ENCODE data around the gene RASGEF1C. TPM values are rescaled to one million over a fixed set of nuclear protein-coding genes. Genes with fewer than 3 reads are reported as not detected.
A peak's percentile ranks its signal among the peaks of the same experiment; 100 is the strongest.

Gene RASGEF1C
- polyA plus RNA-seq, 6 donors from 2014 or later = not detected

DNA sequence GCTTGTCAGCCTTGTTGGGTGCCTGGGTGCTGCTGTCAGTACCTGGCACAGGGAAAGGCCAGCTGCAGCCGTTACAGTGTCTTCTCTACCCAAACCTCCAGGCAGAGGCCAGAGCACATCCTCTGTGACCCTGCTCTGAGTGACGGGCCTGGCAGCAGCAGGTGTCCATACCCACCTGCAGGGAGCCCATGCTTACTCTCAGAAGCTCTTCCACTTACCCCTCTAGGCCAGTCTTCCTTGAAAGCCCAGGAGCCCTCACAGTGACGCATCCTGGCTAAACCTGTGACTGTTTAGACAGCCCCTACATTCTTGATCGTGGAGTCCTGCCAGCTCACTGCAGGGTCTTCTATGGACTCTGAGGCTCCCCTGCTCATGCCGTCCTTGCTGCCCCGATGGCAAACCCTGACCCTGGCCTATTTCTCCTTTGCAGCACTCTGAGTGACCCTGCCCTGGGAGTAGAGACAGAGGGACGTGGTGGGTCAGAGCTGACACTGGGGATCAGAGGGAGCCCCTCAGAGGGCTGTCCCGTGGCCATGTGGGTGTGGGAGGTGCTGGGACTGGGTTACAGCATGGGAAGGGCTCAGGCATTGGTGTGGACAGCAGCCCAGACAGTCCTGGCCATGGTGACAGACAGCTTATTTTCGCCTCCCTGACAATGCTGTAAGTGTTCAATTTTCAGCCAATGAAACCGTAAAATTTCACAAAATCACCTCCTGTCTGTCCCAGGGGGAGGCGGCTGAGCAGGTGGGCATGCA lies 69.9 kb downstream of the RASGEF1C start:
- peaks cover 6 to 44% (median 26%) of the 10 kb centered on the region in 3 donors for H3K27me3 Mint-ChIP-seq
- ATAC-seq (ENCODE audit: low read depth in 2 of 2) (no peak), DNase-seq (no peak)
- H3K4me3 Mint-ChIP-seq = no peak overlapping the region
- H3K4me1 Mint-ChIP-seq = no peaks in the 10 kb centered on the region
- H3K36me3 Mint-ChIP-seq = peaks cover 0 to 5% of the 10 kb centered on the region in 2 donors
- peaks cover 0 to 2% (median 0%) of the 10 kb centered on the region in 7 donors for H3K9me3 Mint-ChIP-seq
- no peak overlapping the region for H3K27ac Mint-ChIP-seq

DNA sequence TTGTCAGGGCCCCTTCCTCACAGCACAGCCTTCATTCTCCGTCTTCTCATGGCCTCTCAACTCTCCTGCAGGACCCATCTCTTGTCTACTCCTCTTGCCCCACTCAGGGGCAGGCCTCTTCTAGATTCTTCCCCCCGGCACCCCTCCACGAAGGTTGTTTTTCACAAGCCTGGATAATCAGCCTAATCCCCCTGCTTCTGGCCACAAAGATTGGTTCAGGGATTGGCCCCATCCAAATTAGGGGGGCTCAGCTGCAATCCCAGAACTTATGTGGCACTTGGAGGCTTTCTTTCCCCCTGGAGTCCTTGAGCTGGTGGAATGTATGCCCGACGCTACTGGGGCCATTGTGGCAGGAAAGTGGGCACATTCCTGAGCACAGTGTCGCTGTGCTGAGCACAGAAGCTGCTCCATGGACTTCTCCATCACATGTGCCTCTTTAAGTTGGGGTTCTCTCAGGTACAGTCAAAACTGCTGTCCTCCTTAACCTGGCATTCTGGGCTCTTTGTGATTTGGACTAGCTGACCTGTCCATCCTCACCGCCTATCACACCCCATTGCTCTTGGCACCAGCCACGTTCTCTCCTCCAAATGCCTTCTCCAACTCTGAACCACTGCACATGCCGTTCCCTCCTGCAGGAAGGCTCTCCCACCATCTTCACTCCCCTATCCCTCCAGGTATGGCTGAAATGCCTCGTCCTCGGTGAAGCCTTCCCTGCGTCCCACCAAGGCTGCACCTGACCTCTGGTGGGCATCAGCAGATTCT lies 70.6 kb downstream of the RASGEF1C start:
- DNase-seq = no peak
- Mint-ChIP-seq H3K27me3 (peaks cover 6 to 44% (median 26%) of the 10 kb centered on the region in 3 donors), H3K27ac (peak overlapping the region in 1 of 6 donors; percentile 5), H3K4me1 (no peaks in the 10 kb centered on the region), H3K4me3 (no peak overlapping the region), H3K36me3 (peaks cover 0 to 5% of the 10 kb centered on the region in 2 donors), H3K9me3 (peaks cover 0 to 2% (median 0%) of the 10 kb centered on the region in 7 donors)
- no peak for ATAC-seq (ENCODE audit: low read depth in 2 of 2)

GRCh38 chr5:180137401-180138213 lies 71.4 kb downstream of the RASGEF1C start:
- H3K4me1 Mint-ChIP-seq = no peaks in the 10 kb centered on the region
- DNase-seq = no peak

GRCh38 chr5:180136630-180137381 lies 72.2 kb downstream of the RASGEF1C start:
- H3K36me3 Mint-ChIP-seq = peaks cover 0 to 5% of the 10 kb centered on the region in 2 donors
- H3K27me3 Mint-ChIP-seq = peaks cover 0 to 44% (median 26%) of the 10 kb centered on the region in 3 donors
- DNase-seq (no peak), ATAC-seq (ENCODE audit: low read depth in 2 of 2) (no peak)
- no peak overlapping the region for H3K4me3 Mint-ChIP-seq
- no peak overlapping the region for H3K27ac Mint-ChIP-seq
- H3K9me3 Mint-ChIP-seq = peaks cover 0 to 2% (median 0%) of the 10 kb centered on the region in 7 donors
- H3K4me1 Mint-ChIP-seq = no peaks in the 10 kb centered on the region

More at GRCh38 chr5:180137401-180138213, 71.4 kb downstream of the RASGEF1C start:
- no peak overlapping the region for H3K27ac Mint-ChIP-seq
- H3K4me3 Mint-ChIP-seq = no peak overlapping the region
- H3K9me3 Mint-ChIP-seq = peaks cover 0 to 2% (median 0%) of the 10 kb centered on the region in 7 donors
- no peak for ATAC-seq (ENCODE audit: low read depth in 2 of 2)
- peaks cover 0 to 5% of the 10 kb centered on the region in 2 donors for H3K36me3 Mint-ChIP-seq
- H3K27me3 Mint-ChIP-seq = peaks cover 6 to 44% (median 26%) of the 10 kb centered on the region in 3 donors

GRCh38 chr5:180135967-180136629 lies 72.9 kb downstream of the RASGEF1C start:
- Mint-ChIP-seq H3K36me3 (peaks cover 0 to 5% of the 10 kb centered on the region in 2 donors), H3K27me3 (peaks cover 0 to 38% (median 22%) of the 10 kb centered on the region in 3 donors), H3K9me3 (peaks cover 0 to 2% (median 0%) of the 10 kb centered on the region in 7 donors), H3K27ac (peak overlapping the region in 1 of 6 donors; percentile 85), H3K4me1 (no peaks in the 10 kb centered on the region), H3K4me3 (no peak overlapping the region)
- DNase-seq = no peak
- no peak for ATAC-seq (ENCODE audit: low read depth in 2 of 2)

DNA sequence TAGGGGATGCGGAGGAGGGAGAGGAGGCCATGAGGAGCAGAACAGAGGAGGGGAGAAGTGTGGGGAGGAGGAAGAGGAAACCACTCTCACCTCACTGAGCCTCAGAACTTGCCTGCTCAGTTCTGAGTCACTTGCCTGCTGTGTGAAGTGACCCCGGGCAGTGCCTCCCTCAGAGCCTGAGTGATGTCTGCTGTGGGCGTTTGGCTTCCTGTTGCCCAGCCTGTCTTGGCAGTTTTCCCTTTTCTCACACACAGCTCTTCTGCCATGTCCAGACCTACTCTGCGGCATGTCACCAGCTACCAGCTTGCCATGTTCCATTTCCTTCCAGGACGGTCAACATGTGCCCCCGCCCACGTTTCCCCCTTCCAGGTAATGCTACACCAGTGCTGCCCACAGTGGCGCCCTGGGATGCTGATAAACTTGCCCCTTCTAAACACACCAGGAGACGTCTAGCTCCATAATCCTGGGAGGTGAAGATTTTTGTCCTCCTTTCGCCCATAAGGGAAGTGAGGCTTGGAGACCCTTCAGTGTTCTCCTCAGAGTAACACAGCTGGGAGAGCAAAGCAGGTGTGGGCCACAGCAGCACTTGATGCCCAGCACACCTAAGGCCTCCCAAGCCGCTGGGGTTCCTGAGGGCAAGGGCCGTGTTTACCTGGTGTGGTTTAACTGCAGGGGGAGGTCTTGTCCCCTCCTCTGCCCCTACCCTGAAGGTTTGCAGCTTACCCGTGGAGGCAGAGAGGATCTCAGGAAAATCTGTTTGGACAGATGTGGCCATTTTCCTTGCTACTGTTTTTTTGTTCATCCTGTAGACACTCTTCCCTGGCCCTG lies 73.7 kb downstream of the RASGEF1C start:
- Mint-ChIP-seq H3K27ac (peak overlapping the region in 1 of 6 donors; percentile 85), H3K4me3 (no peak overlapping the region), H3K4me1 (no peaks in the 10 kb centered on the region), H3K9me3 (peaks cover 0 to 2% (median 0%) of the 10 kb centered on the region in 7 donors), H3K36me3 (peaks cover 0 to 5% of the 10 kb centered on the region in 2 donors), H3K27me3 (peaks cover 0 to 30% (median 15%) of the 10 kb centered on the region in 3 donors)
- ATAC-seq (ENCODE audit: low read depth in 2 of 2) (no peak), DNase-seq (no peak)

- ATAC-seq (ENCODE audit: low read depth in 2 of 2) (no peak), DNase-seq (no peak)
- Mint-ChIP-seq H3K4me3 (no peak overlapping the region), H3K4me1 (no peaks in the 10 kb centered on the region), H3K27ac (no peak overlapping the region), H3K36me3 (peaks cover 0 to 5% of the 10 kb centered on the region in 2 donors), H3K9me3 (peaks cover 0 to 2% (median 0%) of the 10 kb centered on the region in 7 donors), H3K27me3 (peaks cover 0 to 25% (median 11%) of the 10 kb centered on the region in 3 donors)
Observed at GRCh38 chr5:180133971-180134508, 75.0 kb downstream of the RASGEF1C start.

DNA sequence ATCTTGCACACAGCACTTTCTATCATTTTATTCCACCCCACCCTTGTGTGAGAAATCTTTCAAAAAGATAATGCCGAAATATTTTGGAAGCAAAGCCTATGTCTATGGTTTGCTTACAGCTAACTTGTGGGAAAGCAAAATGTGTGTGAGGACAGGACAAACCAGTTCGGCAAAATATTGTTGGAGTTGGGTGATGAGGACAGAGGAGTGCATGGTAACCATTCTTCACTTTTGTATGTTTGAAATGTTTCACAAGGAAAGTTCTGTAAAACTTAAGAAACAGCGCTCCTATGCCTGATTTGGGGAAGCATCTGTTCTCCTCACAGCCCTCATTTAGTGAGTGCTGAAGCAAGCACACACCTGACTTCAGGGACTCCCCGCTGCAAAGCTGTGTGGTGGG lies 75.5 kb downstream of the RASGEF1C start:
- H3K27me3 Mint-ChIP-seq = peaks cover 0 to 20% (median 6%) of the 10 kb centered on the region in 3 donors
- H3K36me3 Mint-ChIP-seq = peaks cover 0 to 5% of the 10 kb centered on the region in 2 donors
- H3K4me1 Mint-ChIP-seq = no peaks in the 10 kb centered on the region
- no peak overlapping the region for H3K27ac Mint-ChIP-seq
- peaks cover 0 to 2% (median 0%) of the 10 kb centered on the region in 7 donors for H3K9me3 Mint-ChIP-seq
- ATAC-seq (ENCODE audit: low read depth in 2 of 2) = no peak
- no peak overlapping the region for H3K4me3 Mint-ChIP-seq
- DNase-seq = no peak

DNA sequence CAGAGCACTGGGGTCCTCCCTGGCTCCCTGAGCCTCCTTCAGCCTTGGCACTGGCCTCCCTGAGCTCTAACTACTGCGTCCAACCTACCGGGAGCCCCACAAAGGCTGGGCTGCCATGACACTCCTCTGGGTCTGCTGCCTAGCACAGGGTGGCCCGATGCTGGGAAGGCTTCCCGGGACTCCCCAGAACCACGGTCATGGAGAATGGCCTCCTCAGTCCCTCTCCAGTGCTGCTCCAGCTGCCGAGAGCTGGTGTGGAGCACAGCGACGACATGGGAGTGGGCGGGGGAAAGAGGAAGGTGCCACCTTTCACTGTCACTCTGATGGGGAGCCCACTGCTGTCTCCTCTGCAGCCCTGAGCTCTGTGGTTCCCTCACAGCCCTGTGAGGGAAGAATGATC lies 76.0 kb downstream of the RASGEF1C start:
- Mint-ChIP-seq H3K27ac (peak overlapping the region in 1 of 6 donors; percentile 54), H3K9me3 (peaks cover 0 to 2% (median 0%) of the 10 kb centered on the region in 7 donors), H3K4me1 (no peaks in the 10 kb centered on the region), H3K4me3 (no peak overlapping the region), H3K27me3 (peaks cover 0 to 15% (median 1%) of the 10 kb centered on the region in 3 donors), H3K36me3 (peaks cover 0 to under 1% of the 10 kb centered on the region in 2 donors)
- no peak for DNase-seq
- no peak for ATAC-seq (ENCODE audit: low read depth in 2 of 2)

DNA sequence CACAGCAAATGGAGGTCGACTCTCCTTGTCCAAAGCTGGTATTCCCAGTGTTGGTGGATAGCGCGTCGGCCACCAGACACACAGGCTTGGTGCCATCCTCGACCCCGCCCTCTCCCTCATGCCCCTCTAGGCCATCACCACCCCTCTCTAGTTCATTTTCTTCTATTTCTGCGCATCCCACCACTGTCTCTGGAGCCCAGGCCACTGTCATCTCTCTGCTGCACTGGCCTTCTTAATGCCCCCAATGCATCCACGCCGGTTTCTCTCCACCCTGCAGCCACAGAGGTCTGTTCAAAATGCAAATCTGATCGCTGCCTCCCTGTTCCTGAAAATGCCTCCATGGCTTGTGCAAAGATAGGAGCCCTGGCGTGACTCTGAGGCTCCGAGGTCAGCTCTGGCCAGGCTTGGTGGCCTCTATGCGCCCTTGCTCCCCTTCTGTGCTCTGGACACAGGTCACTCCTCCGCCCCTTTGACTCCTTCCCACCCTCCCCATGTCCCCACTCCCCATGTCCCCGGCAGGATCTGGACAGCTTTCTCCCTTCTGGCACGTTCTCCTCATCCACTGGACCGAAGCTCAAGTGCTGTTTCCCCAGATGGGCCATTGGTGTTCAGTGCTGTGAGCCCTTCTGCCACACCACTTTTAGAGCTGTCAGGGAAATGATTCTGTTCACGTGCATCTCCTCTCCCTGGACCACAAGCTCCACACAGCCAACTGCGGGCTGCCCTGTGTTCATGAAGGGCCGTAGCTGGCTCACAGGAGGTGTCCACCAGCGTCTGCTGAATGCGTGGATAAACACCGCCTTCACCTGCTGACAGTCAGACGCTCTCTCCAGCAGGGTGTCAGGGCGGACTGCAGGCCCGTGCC lies 77.9 kb downstream of the RASGEF1C start:
- DNase-seq = no peak
- ATAC-seq (ENCODE audit: low read depth in 2 of 2) = no peak
- H3K4me1 Mint-ChIP-seq = no peaks in the 10 kb centered on the region
- no peaks in the 10 kb centered on the region for H3K36me3 Mint-ChIP-seq
- no peak overlapping the region for H3K4me3 Mint-ChIP-seq
- no peaks in the 10 kb centered on the region for H3K9me3 Mint-ChIP-seq
- H3K27me3 Mint-ChIP-seq = peaks cover 5 to 20% (median 8%) of the 10 kb centered on the region in 3 donors
- H3K27ac Mint-ChIP-seq = no peak overlapping the region
